Caco-2 (cell line): Measurements from ENCODE around the gene TRDN. TPM values are rescaled to one million over a fixed set of nuclear protein-coding genes. Genes with fewer than 3 reads are reported as not detected.

ENCODE experiments used
- BruUV-seq: library from RNA; stranded (reverse); fragments of 400-500 nt; replicated peaks from 2 replicates; lab custom pipeline; 2021; lab: Mats Ljungman, UMichigan
- CTCF ChIA-PET: fragments of 300-600 bp; sonication (Branson Sonifier 250); formaldehyde crosslinking; loops from one replicate; lab custom pipeline; 2022; ENCODE audit warnings: antibody characterized with exemption; lab: Charles Lee
- POLR2A ChIA-PET: fragments of 300-600 bp; sonication (Branson Sonifier 250); formaldehyde crosslinking; loops from one replicate; lab custom pipeline; 2022; ENCODE audit warnings: antibody characterized with exemption; lab: Charles Lee
- DNase-seq, 2 experiments: peaks; one replicate each; pipeline versions ENCODE4 v3.0.0 to v3.0.0-alpha.2; 2020 to 2022
- H3K27me3 ChIP-seq: replicated peaks from 2 replicates; pipeline ENCODE4 v1.6.0; 2011; ENCODE audit warnings: low read length; ENCODE audit not compliant: control insufficient read depth, insufficient read depth
- H3K36me3 ChIP-seq: 2 replicates; pipeline ENCODE4 v1.5.1; 2011; ENCODE audit warnings: low read length; ENCODE audit not compliant: control insufficient read depth, insufficient read depth
- H3K4me1 ChIP-seq: fragments of 250-450 bp; sonication (Bioruptor Pico); 2 replicates; pipeline ENCODE4 v1.5.1; 2020; ENCODE audit warnings: mild to moderate bottlenecking
- H3K4me3 ChIP-seq: 2 replicates; pipeline ENCODE4 v1.5.1; 2011; ENCODE audit warnings: low read depth, mild to moderate bottlenecking, control low read depth, low read length
- H3K9me3 ChIP-seq: fragments of 250-450 bp; sonication (Bioruptor Pico); 2 replicates; pipeline ENCODE4 v1.5.1; 2020; ENCODE audit warnings: mild to moderate bottlenecking, moderate library complexity
- H3K27ac Mint-ChIP-seq: one replicate; pipeline ENCODE4 v1.8.0; 2022; ENCODE audit warnings: mixed read lengths; ENCODE audit not compliant: unreplicated experiment
- H3K27me3 Mint-ChIP-seq: one replicate; pipeline ENCODE4 v1.8.0; 2022; ENCODE audit warnings: mixed read lengths; ENCODE audit not compliant: insufficient read depth, unreplicated experiment
- H3K36me3 Mint-ChIP-seq: one replicate; pipeline ENCODE4 v1.8.0; 2022; ENCODE audit warnings: mild to moderate bottlenecking, mixed read lengths; ENCODE audit not compliant: insufficient read depth, unreplicated experiment
- H3K4me1 Mint-ChIP-seq: one replicate; pipeline ENCODE4 v1.8.0; 2022; ENCODE audit warnings: low read depth, mixed read lengths; ENCODE audit not compliant: unreplicated experiment
- H3K4me3 Mint-ChIP-seq: one replicate; pipeline ENCODE4 v1.8.0; 2022; ENCODE audit warnings: mild to moderate bottlenecking, moderate library complexity, mixed read lengths; ENCODE audit not compliant: unreplicated experiment
- H3K9me3 Mint-ChIP-seq: one replicate; pipeline ENCODE4 v1.8.0; 2022; ENCODE audit warnings: mixed read lengths; ENCODE audit not compliant: unreplicated experiment
- CTCF ChIP-seq, 2 experiments: fragments of 200-600 bp in 1 of 2; IDR thresholded peaks; 1 replicate in 1 of 2; 2 replicates in 1 of 2; pipeline versions ENCODE4 v1.5.1 to v1.8.0; 2011 to 2022; ENCODE audit warnings: antibody characterized with exemption in 1 of 2, control low read depth in 1 of 2, inconsistent platforms in 1 of 2, low read depth in 1 of 2, low read length in 1 of 2, mild to moderate bottlenecking in 1 of 2, moderate library complexity in 1 of 2; ENCODE audit not compliant: insufficient read depth in 1 of 2, severe bottlenecking in 1 of 2, unreplicated experiment in 1 of 2
- intact Hi-C: fragments of 100-400 bp; cut with micrococcal nuclease; formaldehyde crosslinking; loops from one replicate; pipeline ENCODE4 v1.10.0; 2022; ENCODE audit not compliant: unreplicated experiment
- total RNA-seq: library from RNA; stranded (reverse); gene quantifications from 2 replicates; pipeline ENCODE4 v1.2.3, GENCODE V29; 2022

Gene TRDN
- total RNA-seq, 1 experiment from 2014 or later, result not detected

GRCh38 chr6:123551939-123552707, 84.6 kb downstream of the TRDN start:
- ChIA-PET POLR2A (no interaction called here), CTCF (no interaction called here)
- intact Hi-C loops, result no loop called here
- H3K4me3 Mint-ChIP-seq, result no peak overlapping the region
- H3K36me3 Mint-ChIP-seq, result no peaks in the 10 kb centered on the region
- DNase-seq, result no peak
- H3K9me3 Mint-ChIP-seq, result no peaks in the 10 kb centered on the region
- peaks cover 6% of the 10 kb centered on the region for H3K27me3 Mint-ChIP-seq
- no peaks in the 10 kb centered on the region for H3K4me1 Mint-ChIP-seq
- Histone ChIP-seq H3K4me1 (no peaks in the 10 kb centered on the region), H3K27me3 (no peaks in the 10 kb centered on the region), H3K9me3 (no peaks in the 10 kb centered on the region), H3K4me3 (no peak overlapping the region), H3K36me3 (no peaks in the 10 kb centered on the region)
- BruUV-seq, result no TSS peak
- H3K27ac Mint-ChIP-seq, result no peak overlapping the region
- TF ChIP-seq CTCF (IDR thresholded peaks at IDR 0.05; ENCODE audit: insufficient read depth in 1 of 2, low read depth in 1 of 2, low read length in 1 of 2, severe bottlenecking in 1 of 2, unreplicated experiment in 1 of 2), result no peak

GRCh38 chr6:123550052-123550617, 86.6 kb downstream of the TRDN start:
- no peaks in the 10 kb centered on the region for H3K9me3 ChIP-seq
- Mint-ChIP-seq H3K4me1 (no peaks in the 10 kb centered on the region), H3K4me3 (no peak overlapping the region), H3K36me3 (no peaks in the 10 kb centered on the region), H3K9me3 (no peaks in the 10 kb centered on the region), H3K27me3 (no peaks in the 10 kb centered on the region), H3K27ac (no peak overlapping the region)
- H3K27me3 ChIP-seq, result no peaks in the 10 kb centered on the region
- H3K4me3 ChIP-seq, result no peak overlapping the region
- ChIA-PET POLR2A (no interaction called here), CTCF (no interaction called here)
- DNase-seq, result no peak
- H3K4me1 ChIP-seq, result no peaks in the 10 kb centered on the region
- intact Hi-C loops, result no loop called here
- no peaks in the 10 kb centered on the region for H3K36me3 ChIP-seq
- no TSS peak for BruUV-seq
- no peak for TF ChIP-seq CTCF (IDR thresholded peaks at IDR 0.05; ENCODE audit: insufficient read depth in 1 of 2, low read depth in 1 of 2, low read length in 1 of 2, severe bottlenecking in 1 of 2, unreplicated experiment in 1 of 2)

- Mint-ChIP-seq H3K4me1 (no peaks in the 10 kb centered on the region), H3K9me3 (no peaks in the 10 kb centered on the region), H3K36me3 (no peaks in the 10 kb centered on the region), H3K4me3 (no peak overlapping the region), H3K27me3 (no peaks in the 10 kb centered on the region), H3K27ac (no peak overlapping the region)
- CTCF ChIA-PET, result no interaction called here
- intact Hi-C loops, result no loop called here
- no peak for TF ChIP-seq CTCF (IDR thresholded peaks at IDR 0.05; ENCODE audit: insufficient read depth in 1 of 2, low read depth in 1 of 2, low read length in 1 of 2, severe bottlenecking in 1 of 2, unreplicated experiment in 1 of 2)
- Histone ChIP-seq H3K4me3 (no peak overlapping the region), H3K4me1 (no peaks in the 10 kb centered on the region), H3K36me3 (no peaks in the 10 kb centered on the region), H3K27me3 (no peaks in the 10 kb centered on the region), H3K9me3 (no peaks in the 10 kb centered on the region)
- POLR2A ChIA-PET, result no interaction called here
- BruUV-seq, result no TSS peak
- DNase-seq, result no peak
Observed at GRCh38 chr6:123549476-123549875, 87.3 kb downstream of the TRDN start.
